Breast epithelium (tissue), 4 donors: ENCODE measurements around the gene KDF1. TPM values are rescaled to one million over a fixed set of nuclear protein-coding genes. Genes with fewer than 3 reads are reported as not detected.
A peak's percentile ranks its signal among the peaks of the same experiment; 100 is the strongest.
"Not testable (repeated sequence)": the region's sequence is repeated elsewhere in the genome, so short reads cannot be mapped to it uniquely, and the experiment has no call there.

ENCODE experiments used
- DNase-seq, 2 donors: peaks; one replicate each; pipeline ENCODE4 v3.0.0-alpha.2; 2019; ENCODE audit warnings: low spot score in 2 of 2
- H3K27ac ChIP-seq, 2 donors: fragments of 200-600 bp; sonication (generic) in 1 of 2; one replicate each; pipeline ENCODE4 v1.5.1; 2016 to 2019; ENCODE audit warnings: mild to moderate bottlenecking in 1 of 2
- H3K27me3 ChIP-seq, 2 donors: fragments of 200-600 bp; sonication (generic) in 1 of 2; one replicate each; pipeline versions ENCODE4 v1.5.1 to v1.6.0; 2017 to 2019; ENCODE audit warnings: control low read depth in 1 of 2, mild to moderate bottlenecking in 1 of 2
- H3K36me3 ChIP-seq: fragments of 200-600 bp; one replicate; pipeline ENCODE4 v1.5.1; 2019
- H3K4me1 ChIP-seq, 2 donors: fragments of 200-600 bp; sonication (generic); one replicate each; pipeline ENCODE4 v1.5.1; 2016 to 2019; ENCODE audit warnings: control low read depth in 1 of 2
- H3K4me3 ChIP-seq, 3 donors: fragments of 200-600 bp; sonication (generic); 1 replicate in 2 of 3; 2 replicates in 1 of 3; pipeline ENCODE4 v1.5.1; 2016 to 2019; ENCODE audit warnings: mild to moderate bottlenecking in 3 of 3, moderate library complexity in 2 of 3
- H3K9me3 ChIP-seq, 2 donors: fragments of 200-600 bp; sonication (generic) in 1 of 2; one replicate each; pipeline ENCODE4 v1.5.1; 2016 to 2019; ENCODE audit warnings: control low read depth in 1 of 2
- CTCF ChIP-seq, 3 donors: fragments of 450-650 bp; IDR thresholded peaks; one replicate each; pipeline ENCODE4 v1.5.1; 2016 to 2017; ENCODE audit warnings: antibody characterized with exemption in 3 of 3, mild to moderate bottlenecking in 3 of 3, moderate library complexity in 3 of 3
- POLR2A ChIP-seq: fragments of 450-650 bp; IDR thresholded peaks from one replicate; pipeline ENCODE4 v1.6.1; 2016; ENCODE audit warnings: antibody characterized with exemption, mild to moderate bottlenecking, moderate library complexity
- POLR2AphosphoS5 ChIP-seq, 3 donors: sonication (generic); formaldehyde crosslinking; IDR thresholded peaks; one replicate each; pipeline ENCODE4 v1.6.1; 2017; ENCODE audit warnings: antibody characterized with exemption in 3 of 3
- intact Hi-C: fragments of 100-400 bp; cut with DNase I; formaldehyde crosslinking; loops from one replicate; pipeline ENCODE4 v1.15.1; 2023; ENCODE audit warnings: low total_unique reads
- total RNA-seq, 3 donors: library from RNA; depleted of rRNA; stranded (reverse); fragments of >200 nt; gene quantifications; one replicate each; pipeline ENCODE4 v1.1.0, GENCODE V29; 2016

KDF1 gene
- total RNA-seq, 3 donors from 2014 or later, result 10.8 to 22.2 TPM; not detected in 1

DNA sequence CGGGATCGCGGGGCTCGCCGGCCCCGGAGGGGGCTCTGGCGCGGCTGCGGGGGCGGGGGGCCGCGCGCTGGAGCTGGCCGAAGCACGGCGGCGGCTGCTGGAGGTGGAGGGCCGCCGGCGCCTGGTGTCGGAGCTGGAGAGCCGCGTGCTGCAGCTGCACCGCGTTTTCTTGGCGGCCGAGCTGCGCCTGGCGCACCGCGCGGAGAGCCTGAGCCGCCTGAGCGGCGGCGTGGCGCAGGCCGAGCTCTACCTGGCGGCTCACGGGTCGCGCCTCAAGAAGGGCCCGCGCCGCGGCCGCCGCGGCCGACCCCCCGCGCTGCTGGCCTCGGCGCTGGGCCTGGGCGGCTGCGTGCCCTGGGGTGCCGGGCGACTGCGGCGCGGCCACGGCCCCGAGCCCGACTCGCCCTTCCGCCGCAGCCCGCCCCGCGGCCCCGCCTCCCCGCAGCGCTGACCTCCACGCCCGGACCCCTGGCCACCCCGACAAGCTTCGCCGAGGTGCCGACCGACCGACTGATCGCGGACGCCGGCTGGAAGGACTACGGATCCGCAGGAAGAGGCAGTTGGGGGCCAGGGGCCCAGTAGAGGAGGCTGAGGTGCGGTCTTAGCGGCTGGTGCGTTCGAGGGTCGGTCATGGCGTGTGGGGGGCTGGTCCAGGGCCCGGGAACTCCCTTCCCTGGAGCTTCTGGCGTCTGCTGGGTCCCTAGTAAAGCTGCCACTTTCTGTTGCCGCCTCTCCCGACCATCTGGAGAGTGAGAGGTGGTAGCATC is 33.9 kb upstream of the KDF1 start:
- no peak for TF ChIP-seq POLR2A
- peak in 1 of 3 donors; percentile 6 for TF ChIP-seq POLR2AphosphoS5 (IDR thresholded peaks at IDR 0.05)
- TF ChIP-seq CTCF (IDR thresholded peaks at IDR 0.05), result no peak
- intact Hi-C loops, result no loop called here
- Histone ChIP-seq H3K27me3 (peaks cover 0 to 5% of the 10 kb centered on the region in 2 donors), H3K36me3 (no peaks in the 10 kb centered on the region), H3K9me3 (no peaks in the 10 kb centered on the region), H3K4me3 (peak overlapping the region; percentile 53 to 82 (median 76)), H3K27ac (peak overlapping the region; percentile 74 to 80), H3K4me1 (peaks cover 5 to 7% of the 10 kb centered on the region in 2 donors)
- no peak for DNase-seq

DNA sequence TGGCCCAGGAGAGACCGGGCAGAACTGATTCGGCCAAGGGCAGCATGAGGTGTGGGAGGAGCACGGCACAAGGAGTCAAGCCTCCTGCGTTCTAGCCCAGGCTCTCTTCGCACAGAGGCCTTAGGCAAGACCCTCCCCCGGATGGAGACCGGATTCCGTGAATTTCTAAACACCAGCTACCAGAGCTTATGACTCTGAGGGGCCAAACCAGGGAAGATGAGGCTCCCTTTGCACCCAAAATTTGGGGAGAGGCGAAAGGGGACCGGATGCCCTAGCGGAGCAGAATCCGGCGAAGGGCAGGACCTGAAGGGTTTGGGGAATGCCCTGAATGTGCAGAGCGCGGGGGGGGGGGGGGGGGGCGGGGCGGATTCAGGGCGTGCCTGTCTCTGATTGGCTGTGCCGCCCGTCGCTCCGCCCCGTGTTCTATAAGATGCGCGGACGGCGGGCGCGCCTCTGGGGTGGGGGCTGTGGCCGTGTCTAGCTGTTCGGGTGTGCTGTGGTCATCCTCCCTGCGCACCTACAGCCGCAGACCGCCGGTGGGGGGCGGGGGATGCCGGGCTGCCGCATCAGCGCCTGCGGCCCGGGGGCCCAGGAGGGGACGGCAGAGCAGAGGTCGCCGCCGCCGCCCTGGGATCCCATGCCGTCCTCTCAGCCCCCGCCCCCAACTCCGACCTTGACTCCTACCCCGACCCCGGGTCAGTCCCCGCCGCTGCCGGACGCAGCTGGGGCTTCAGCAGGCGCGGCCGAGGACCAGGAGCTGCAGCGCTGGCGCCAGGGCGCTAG is 33.2 kb upstream of the KDF1 start, which contains the start of gene TRNP1:
Gene TRNP1, plus strand, starts transcription at position 456 of the 783 bp plus-strand sequence. Its CDS starts 95 bp downstream, at position 551.
- Histone ChIP-seq H3K36me3 (no peaks in the 10 kb centered on the region), H3K27ac (peak within 1 kb of the TSS; percentile 74 to 80), H3K27me3 (peaks cover 0 to 5% of the 10 kb centered on the region in 2 donors), H3K9me3 (no peaks in the 10 kb centered on the region), H3K4me1 (peaks cover 0 to 4% of the 10 kb centered on the region in 2 donors), H3K4me3 (peak within 1 kb of the TSS; percentile 53 to 82 (median 76))
- intact Hi-C loops, result no loop called here
- peak; percentile 73 to 80 for DNase-seq
- TF ChIP-seq POLR2AphosphoS5 (IDR thresholded peaks at IDR 0.05), result peak; percentile 25 to 81 (median 53)
- TF ChIP-seq CTCF (IDR thresholded peaks at IDR 0.05), result no peak
- peak; percentile 57 for TF ChIP-seq POLR2A

DNA sequence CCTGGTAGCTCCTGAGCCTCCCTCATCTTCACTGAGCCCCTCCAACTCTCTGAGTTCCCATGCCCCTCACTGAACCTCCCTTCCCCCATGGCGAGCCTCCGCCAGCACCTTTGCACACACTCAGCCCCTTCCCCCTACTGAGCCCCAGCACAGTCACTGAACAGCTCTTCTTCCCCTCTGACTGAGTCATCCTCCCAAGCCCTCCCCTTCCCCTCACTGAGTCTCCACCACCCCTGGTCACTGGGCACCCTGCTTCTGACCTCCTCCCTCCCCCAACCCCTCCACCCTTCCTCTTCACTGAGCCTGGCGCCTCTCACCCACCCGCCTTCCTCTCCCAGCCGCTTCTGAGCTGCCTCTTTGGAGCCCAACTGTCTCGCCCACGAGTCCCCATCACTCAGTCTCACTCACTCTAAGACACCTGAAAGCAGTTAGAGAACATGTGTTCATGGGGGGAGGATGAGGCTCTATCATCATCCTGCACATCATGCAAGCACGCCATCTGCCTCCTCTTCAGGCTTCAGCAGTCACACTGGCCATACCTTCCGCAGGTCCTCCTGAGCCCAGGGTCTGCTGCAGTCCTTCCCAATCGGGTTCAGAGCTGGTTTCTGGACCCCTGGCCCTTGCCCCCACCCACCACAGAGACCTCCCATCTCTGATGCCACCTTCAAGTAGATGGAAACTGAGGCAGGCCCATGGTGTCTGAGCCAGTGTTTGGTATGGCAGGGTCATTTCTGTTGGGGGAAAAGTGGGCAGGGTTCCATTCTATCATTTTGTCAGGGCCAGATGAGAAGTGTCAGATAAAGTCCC is 31.2 kb upstream of the KDF1 start:
- peaks cover 0 to 5% of the 10 kb centered on the region in 2 donors for H3K27me3 ChIP-seq
- H3K36me3 ChIP-seq, result no peaks in the 10 kb centered on the region
- no peaks in the 10 kb centered on the region for H3K9me3 ChIP-seq
- intact Hi-C loops, result no loop called here
- TF ChIP-seq CTCF (IDR thresholded peaks at IDR 0.05), result no peak
- no peak for TF ChIP-seq POLR2A
- no peak for TF ChIP-seq POLR2AphosphoS5 (IDR thresholded peaks at IDR 0.05)
- H3K4me1 ChIP-seq, result peaks cover 0 to 4% of the 10 kb centered on the region in 2 donors
- H3K27ac ChIP-seq, result no peak overlapping the region
- no peak overlapping the region for H3K4me3 ChIP-seq
- no peak for DNase-seq

DNA sequence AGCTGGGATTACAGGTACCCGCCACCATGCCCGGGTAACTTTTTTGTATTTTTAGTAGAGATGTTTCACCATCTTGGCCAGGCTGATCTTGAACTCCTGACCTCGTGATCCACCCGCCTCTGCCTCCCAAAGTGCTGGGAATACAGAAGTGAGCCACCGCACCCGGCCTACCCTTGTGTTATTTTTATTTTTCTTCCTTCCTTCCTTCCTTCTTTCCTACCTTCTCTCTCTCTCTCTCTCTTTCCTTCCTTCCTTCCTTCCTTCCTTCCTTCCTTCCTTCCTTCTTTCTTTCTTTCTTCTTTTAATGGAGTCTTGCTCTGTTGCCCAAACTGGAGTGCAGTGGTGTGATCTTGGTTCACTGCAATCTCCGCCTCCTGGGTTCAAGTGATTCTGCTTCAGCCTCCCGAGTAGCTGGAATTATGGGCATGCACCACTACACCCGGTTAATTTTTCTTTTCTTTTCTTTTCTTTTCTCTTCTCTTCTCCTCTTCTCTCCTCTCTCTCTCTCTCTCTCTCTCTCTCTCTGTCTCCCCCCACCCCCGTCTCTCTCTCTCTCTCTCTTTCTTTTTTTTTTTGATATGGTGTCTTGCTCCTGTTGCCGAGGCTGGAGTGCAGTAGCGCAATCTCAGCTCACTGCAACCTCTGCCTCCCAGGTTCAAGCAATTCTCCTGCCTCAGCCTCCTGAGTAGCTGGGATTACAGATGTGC is 29.3 kb upstream of the KDF1 start:
- DNase-seq, H3K27ac ChIP-seq, H3K4me3 ChIP-seq, intact Hi-C loops, H3K27me3 ChIP-seq, H3K36me3 ChIP-seq, H3K9me3 ChIP-seq, H3K4me1 ChIP-seq: not testable (repeated sequence)

GRCh38 chr1:26986658-26987057 is 26.4 kb upstream of the KDF1 start:
- TF ChIP-seq POLR2AphosphoS5 (IDR thresholded peaks at IDR 0.05) (no peak), POLR2A (no peak), CTCF (IDR thresholded peaks at IDR 0.05) (no peak)
- H3K36me3 ChIP-seq, result no peaks in the 10 kb centered on the region
- H3K9me3 ChIP-seq, result no peaks in the 10 kb centered on the region
- DNase-seq, result no peak
- H3K4me3 ChIP-seq, result no peak overlapping the region
- intact Hi-C loops, result no loop called here
- H3K27ac ChIP-seq, result no peak overlapping the region
- no peaks in the 10 kb centered on the region for H3K27me3 ChIP-seq
- no peaks in the 10 kb centered on the region for H3K4me1 ChIP-seq
